Measurements from ENCODE around the gene CDK6.
"Not testable (repeated sequence)": the region's sequence is repeated elsewhere in the genome, so short reads cannot be mapped to it uniquely, and the experiment has no call there.

Gene CDK6

DNA sequence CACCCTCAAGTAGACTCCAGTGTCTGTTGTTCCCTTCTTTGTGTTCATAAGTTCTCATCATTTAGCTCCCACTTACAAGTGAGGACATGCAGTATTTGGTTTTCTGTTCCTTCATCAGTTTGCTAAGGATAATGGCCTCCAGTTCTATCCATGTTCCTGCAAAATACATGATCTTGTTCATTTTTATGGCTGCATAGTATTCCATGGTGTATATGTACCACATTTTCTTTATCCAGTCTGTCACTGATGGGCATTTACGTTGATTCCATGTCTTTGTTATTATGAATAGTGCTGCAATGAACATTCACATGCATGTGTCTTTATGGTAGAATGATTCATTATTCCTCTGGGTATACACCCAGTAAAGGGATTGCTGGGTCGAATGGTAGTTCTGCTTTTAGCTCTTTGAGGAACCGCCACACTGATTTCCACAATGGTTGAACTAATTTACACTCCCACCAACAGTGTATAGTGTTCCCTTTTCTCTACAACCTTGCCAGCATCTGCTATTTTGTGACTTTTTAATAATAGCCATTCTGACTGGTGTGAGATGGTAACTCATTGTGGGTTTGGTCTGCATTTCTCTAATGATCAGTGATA lies 79.0 kb downstream of the CDK6 start:
- peak; percentile 45 for DNase-seq

DNA sequence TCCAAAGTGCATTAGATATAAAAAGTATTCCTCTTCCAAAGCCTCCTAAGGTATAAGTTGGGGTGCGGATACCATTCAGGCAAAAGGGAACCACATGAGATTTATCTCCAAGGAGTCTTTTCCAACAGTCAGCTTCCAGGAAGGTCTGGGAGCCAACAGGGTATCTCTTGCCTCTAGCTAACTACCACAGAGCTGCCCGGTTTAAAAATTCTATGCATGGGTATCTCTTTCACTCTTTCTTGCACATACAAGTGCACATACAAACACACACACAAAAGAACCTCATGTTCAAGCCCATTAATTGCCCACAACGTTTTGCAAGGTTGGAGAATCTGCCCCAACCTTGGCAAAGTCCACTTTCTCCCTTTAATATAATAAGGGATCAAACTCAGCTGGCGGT lies 80.7 kb downstream of the CDK6 start:
- no peak for DNase-seq

DNA sequence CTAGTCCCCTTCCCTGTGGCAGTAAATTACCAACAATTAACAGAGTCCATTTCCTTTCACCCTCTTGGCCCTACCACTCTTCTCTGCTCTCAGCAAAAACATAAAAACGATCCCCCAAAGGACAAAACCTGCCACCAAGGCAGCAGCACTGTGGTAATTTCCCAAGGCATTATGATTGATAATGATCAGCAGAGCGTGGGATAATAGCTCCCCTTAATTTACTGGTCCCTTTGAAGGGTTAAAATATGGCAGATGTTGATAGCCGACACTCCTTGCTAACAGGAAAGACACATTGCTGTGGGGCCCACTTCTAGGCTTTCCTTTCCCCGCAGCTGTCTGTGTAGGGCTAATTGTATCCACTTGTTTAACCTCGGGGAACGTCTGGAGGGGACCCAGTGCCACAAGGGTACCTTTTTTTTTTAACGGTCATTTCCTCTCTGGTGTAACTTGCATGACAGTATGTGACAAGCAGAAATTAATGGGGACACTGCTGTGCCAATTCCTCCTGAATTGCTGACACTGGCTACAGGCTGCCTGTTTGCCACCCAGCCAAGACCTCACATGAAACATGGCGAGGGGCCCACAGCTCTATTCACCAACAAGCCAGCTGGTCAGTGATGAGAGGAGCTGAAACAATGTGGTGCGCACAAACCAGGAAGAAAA lies 81.3 kb downstream of the CDK6 start:
- peak; percentile 96 for DNase-seq

DNA sequence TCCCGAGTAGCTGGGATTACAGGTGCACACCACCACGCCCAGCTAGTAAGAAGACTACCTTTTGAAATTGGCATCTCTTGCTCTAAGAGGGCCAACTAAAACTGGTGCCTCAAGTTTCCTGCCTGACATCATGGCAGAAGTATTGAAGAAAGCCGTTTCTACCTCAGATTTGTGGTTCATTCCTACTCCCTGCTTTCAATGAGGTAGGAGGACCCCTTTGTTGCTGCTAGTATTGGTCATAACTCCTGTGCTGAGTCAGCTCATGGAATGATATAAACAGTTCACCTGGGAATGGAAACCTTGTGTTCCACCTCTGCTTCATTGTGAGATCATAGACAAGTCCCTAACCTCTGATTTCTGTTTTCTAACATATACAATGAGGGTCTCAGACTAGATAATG lies 82.8 kb downstream of the CDK6 start:
- DNase-seq = no peak

DNA sequence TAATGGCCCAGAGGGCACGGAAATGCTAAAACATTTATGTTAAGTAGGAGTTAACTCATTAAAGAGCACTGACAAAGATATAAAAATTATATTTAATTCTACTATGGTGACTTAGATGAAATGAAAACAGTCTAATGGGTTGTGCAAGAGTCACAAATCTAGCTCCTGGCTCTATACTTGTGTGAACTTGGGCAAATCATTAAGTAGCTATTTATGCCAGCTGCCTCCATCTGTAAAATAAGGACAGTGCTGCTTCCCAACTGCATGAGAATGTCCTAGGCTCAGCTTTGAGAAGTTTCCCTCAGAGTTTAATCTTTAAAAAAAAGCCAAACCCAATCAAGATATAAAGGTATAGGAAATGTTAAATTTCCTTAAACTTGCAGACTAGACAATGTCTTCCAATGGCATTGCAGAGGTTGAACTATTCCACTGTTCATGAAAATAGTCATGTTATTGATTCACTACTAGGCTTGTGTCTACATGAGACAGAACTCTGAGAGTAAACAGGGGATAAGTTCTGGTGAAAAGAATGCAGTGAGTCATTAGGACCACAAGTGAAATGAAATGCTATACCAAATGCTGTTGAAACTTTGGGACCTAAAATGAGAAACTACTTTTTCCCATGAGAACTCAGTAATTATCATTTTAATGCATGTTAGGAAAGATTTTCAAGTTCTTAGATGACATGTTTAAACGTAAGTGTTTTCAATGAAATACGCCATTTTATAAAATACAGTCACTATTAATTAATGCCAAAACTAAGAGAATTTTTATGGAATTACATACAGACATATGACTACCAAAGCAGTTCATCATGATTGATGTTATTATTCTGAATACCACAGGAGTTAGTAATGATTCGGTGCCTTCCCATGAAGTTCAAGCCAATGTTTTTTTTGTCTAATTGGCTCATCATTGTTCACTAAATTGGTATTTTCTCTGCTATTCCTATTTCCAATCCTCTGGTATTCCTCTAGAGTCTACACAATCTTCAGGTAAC lies 84.2 kb downstream of the CDK6 start:
- no peak for DNase-seq

DNA sequence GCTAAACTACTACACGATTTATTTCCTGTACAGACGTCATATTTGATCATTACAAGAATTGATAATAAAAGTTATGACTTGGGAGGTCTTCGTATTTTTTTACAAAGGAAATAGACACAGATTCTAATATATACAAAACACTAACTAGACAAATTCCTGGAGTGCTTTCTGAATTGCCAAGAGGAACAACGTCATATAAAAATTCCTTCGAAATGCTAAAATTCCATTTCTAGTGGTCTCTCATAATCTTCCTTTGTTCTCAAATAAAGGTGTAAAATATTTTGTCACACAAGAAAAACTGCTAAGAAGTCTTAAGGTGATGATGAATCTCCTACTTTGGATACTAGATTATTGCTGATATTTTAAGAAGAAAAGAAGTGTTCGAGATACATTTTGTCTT lies 85.4 kb downstream of the CDK6 start:
- no peak for DNase-seq

DNA sequence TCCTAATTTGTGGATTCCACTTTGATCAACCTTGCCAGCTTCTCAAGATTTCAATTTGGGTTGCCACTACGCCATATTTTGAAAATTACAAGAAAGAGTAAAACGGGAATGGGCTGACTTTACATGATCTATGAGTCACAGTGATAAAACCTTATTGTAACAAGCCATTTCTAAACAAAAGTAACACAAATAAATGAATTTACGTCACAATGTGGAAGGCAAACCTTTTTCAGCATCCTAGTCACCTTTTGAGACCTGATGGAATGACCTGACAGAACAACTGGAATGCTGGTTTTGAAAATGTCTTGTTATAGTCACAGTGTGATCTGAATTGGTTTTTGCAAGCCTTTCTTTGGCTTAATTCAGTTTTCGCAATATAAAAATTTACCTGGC lies 85.9 kb downstream of the CDK6 start:
- DNase-seq = no peak

DNA sequence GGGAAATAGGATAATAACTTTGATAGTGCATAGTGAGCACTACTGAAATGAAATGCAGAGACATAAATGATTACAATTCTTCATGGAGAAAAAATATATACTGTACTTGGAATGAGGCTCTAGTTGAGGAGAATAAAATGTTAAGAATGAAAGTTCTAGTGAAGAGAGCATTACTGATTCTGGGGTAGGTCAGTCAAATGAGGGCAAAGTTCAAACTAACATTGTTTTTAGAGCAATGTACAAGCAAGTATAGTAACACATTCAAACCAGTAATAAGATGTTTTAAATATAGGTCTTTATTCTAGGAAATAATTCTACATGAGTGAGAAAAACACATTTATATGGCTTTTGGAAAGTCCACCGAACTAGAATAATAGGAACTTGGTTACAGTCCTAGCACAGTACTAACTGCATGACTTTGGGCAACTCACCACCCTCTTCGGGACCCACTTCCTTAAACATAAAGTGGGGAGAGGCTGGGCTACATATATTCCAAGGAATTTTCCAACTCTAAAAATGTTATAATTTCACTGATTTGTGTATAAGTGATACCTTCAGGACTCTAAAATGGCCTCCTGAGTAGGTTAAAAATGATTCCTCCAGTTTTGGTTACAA lies 86.4 kb downstream of the CDK6 start:
- DNase-seq = no peak

DNA sequence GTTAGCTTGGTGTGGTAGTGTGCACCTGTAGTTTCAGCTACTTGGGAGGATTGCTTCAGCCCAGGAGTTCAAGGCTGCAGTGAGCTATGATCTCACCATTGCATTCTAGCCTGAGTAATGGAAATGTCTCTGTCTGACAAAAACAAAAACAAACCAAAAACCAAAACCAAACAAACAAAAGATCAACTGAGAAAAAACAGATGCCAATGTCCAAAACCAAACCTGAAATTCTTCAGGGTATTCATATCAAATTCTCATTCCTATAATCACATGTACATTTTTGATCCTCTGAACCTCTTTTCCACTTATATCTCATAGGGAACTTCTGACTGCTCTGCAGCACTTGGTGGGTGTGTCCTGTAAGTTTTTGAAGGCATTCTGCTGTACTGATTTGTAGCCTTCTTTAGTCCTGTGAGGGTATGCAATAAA lies 87.0 kb downstream of the CDK6 start:
- no peak for DNase-seq

DNA sequence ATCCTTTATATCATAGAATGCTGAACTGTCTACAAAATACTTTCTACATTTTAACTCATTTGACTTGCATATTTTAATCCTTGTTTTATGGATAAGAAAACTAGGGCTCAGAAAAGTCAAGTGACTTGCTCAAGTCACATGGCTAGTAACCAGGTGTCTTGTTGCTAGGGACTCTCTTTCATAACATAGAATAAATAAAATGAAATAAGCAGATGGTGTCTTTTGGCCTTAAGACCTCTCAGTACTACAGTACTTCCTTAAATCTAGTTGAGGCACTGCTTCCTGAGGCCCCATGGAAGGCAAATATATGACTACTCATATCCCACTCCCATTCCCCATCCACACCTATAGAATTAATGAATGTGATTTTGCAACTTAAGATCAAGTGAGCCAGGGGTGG lies 87.9 kb downstream of the CDK6 start:
- no peak for DNase-seq

DNA sequence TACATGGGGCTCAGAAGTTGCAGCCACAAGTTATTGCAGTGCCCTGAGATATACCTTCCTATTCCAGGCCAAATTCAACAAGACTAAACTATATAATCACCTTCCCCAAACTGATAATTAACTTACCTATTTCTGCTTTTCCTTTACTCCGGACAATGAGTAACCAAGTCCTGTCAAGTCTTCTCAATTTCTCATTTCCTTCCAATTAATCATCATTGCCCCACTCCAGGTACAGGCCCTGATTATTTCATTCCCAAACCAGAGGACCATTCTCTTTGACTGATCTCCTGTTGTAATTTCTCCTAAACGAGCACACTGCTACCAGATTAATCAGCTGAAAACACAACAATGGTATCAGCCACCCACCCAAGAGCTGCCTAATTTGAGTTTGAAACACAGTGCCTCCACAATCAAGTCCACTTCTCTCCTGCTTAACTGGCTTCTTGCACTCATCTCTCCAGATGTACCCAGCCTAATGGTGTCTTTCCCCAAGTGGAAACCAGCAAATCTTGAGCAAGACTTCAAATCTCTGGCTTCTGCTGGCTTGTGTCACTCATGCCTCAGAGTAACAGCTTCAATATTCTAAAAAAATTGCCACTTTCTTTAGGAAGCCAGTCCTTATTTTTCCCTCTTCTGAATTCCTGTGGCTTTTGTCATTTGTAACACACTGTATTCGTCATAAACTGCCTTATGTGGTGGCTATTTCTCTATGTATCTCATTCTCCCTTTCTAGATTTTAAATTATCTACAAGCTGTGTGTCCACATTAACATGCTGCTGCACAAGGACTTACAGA lies 89.1 kb downstream of the CDK6 start:
- DNase-seq = no peak

DNA sequence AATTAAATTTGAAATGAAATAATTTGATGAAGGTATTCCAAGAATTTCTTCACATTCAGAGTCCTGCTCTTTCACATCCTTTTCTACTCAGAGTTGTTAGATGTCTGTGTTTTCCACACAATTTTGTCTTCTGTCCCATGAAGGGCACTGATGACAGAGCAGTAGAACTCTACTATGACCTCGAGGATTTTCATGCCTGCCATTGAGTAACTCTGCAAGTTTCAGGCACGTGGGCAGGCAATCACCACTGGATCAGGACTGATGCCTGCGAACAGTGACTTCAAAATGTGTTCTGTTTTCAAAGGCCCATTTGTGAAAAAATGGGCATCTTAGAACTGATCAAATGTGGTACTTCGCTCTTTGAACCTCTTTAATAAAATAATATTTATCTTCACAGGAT lies 91.1 kb downstream of the CDK6 start:
- DNase-seq = no peak

DNA sequence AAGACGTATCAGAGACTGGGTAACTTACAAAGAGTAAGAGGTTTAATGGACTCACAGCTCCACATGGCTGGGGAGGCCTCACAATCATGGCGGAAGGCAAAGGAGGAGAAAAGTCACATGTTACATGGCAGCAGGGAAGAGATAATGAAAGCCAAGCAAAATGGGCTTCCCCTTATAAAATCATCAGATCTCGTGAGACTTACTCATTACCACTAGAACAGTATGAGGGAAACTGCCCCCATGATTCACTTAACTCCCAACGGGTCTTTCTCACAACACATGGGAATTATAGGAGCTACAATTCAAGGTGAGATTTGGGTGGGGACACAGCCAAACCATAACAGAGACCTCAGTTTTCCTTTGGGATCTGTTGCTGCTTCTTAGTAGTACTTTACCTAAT lies 92.2 kb downstream of the CDK6 start:
- not testable (repeated sequence) for DNase-seq

DNA sequence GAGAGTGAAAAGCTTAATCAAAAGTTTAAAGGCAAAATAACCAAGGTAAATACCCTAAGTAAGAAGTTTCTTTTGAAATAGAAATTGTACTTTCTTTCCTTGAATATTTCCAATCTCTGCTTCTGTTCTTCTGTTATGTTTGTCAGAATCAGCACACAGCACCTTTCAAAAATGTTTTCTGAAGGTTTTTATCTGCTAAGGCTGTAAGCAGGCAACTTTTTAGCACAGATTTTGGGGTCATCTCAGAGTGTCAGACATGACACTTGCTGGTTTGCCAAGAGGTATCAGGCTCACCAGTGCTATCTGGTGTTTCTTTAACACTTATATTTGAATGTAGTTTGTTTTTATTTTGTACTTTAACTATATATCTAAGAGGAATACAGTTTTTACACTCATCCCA lies 94.2 kb downstream of the CDK6 start:
- peak; percentile 54 for DNase-seq

DNA sequence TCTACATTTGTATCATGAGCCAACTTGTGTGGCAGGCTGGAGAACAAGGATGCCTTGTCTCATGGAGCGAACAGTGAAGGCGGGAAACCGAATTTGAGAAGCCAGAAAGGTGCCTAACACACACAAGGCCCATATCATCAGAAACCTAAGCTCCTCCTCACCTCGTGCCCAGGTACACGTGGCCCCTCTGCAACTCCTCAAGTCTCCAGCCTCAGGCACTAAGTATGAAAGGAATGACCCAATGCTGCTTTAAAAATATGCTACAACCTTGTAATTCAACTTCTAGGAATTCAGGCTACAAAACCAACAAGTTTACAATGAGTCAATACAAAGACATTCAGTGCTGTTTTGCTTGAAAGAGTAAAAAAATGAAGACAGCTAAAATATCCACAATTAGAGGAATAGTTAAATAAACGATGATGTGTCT lies 95.7 kb downstream of the CDK6 start:
- no peak for DNase-seq

DNA sequence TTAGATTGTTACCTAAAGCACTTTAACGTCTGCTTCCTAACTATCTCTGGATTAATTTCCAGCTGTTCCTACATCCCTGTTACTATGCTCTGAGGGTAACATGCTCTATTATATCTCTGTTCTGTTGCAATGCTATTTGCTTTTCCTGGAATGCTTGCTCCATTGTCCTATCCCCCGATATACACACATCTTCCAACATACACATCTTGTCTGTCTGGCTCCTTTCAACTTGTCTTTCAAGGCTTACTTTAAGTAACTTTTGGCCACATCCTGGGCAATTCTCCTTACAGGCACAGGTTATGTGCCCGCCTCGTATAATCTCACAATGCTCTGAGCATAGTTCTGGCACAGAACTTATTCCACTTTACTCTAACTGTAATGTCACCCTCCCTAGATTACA lies 96.2 kb downstream of the CDK6 start:
- no peak for DNase-seq

DNA sequence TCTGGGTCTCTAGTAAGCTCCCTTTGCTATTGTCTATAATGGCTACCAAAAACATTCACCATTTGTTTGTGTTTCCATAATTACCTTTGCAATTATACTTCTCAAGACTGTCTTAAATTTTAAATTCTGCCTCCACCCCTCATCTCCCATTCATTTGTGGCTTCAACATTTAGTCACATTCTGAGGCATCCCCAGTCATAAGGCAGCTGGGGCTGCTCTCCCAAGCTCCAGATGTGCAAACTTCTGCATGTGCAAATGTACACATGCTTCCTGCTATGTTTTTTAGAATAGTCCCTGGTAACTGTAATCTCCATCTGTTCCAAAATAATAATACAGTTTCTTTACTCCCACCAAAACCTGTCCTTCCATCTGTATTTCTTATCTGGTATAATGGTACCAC lies 97.3 kb downstream of the CDK6 start:
- DNase-seq = no peak

DNA sequence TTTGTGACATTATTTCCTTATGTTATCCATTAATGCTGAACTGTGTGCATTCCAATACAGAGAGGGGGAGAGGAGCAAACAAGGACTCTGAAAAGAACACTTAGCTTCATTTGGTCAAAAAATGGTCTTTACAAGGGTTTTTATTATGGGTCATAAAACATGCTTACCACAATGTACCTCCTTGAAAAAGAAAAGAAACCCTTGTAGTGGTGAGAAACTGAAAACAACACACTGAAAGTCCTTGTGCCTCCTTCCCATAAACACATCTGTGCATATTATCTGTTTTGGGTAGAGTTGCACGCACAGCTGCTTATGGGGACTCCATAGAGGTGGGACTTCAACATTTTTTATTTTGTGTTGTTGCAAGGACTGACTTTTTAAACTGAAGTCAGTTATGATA lies 98.7 kb downstream of the CDK6 start:
- no peak for DNase-seq

DNA sequence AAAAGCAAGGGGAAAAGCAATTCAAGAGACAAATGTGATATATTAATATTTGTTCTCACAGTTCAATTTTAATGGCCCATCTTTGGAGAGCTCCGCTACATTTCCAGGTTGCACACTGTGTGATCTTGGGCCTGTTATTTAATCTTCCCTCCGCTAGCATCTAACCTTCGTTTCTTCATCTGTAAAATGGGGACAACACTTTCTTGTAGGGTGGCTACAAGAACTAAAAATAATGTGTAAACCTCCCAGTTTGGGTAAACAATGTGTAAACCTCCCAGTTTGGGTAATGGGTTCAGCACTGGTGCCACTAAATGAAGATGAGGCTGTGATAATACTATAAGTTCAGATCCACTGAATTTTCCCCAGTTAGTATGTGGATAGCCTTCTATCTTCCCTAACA lies 99.5 kb downstream of the CDK6 start:
- DNase-seq = no peak

DNA sequence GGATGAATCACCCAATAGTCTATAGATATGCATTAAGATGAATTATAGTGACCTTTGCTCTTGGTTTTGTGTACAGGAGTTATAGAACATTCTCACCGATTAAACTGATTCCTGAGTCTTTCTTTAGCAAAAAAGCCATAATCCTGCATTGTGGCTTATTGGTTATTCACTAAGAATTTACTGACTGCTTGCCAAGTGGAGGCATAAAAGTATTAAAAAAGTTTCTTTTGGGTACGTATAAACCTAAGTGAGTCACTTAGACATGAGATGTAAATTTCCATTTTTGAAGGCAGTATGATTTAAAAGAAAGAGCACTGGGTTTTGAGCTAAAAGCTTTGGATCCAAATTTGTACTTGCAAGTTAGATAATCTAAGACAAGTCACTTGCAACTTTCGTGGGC lies 100.7 kb downstream of the CDK6 start:
- no peak for DNase-seq

DNA sequence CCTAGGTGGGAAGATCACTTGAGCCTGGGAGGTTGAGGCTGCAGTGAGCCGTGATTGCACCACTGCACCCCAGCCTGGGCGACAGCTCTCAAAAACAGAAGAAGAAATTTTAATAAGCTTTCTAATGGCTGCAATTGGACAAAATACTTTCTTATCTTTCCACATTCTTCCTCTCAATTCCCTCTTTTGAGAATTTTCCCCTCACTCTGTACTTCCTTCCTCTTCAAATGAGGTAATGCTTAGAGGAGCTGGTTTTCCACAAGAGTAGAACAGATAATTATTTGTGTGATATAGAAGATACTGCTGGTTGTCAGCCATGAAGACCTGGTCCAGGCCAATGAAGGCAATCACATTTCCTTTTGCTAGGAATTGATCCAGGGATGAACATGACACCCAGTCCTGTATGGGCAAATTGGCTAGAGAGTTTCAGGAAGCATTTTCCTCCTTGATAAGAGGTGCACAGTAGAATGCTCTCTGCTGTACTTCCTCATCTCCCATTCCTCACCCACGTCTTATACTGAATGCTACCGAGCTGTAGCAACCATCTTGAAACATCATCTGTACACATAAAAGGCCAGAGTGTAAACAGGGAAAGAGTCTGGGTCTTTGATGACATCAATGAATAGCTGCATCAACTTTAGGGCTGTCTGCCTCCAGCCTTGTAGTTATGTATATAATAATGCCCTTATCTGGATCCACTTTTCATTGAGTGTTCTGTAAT lies 103.9 kb downstream of the CDK6 start:
- DNase-seq = peak; percentile 63
